ENCODE results near the gene CHD9.
"Not testable (repeated sequence)": the region's sequence is repeated elsewhere in the genome, so short reads cannot be mapped to it uniquely, and the experiment has no call there.

Gene CHD9

GRCh38 chr16:53047515-53047914 is 7.3 kb upstream of the CHD9 start:
- DNase-seq = not testable (repeated sequence)

- DNase-seq = no peak
Measured at GRCh38 chr16:53048139-53048915, 6.5 kb upstream of the CHD9 start.

GRCh38 chr16:53051255-53051654 is 3.5 kb upstream of the CHD9 start:
- DNase-seq = not testable (repeated sequence)

- DNase-seq = peak; percentile 23
Measured at GRCh38 chr16:53052519-53053501, 2.0 kb upstream of the CHD9 start, which contains the start of gene CHD9NB. TSS of gene CHD9NB (minus strand) at chr16:53052897. CDS start at chr16:53044158, 8,739 bp downstream.

- DNase-seq = no peak
Measured at GRCh38 chr16:53053967-53054669, 673 bp upstream of the CHD9 start.

GRCh38 chr16:53055541-53056391 is 975 bp downstream of the CHD9 start:
- peak; percentile 41 for DNase-seq

- DNase-seq = no peak
Measured at GRCh38 chr16:53056392-53056881, 1.6 kb downstream of the CHD9 start.

- no peak for DNase-seq
Measured at GRCh38 chr16:53057658-53058057, 2.9 kb downstream of the CHD9 start.

- DNase-seq = no peak
Measured at GRCh38 chr16:53058441-53058840, 3.6 kb downstream of the CHD9 start.

GRCh38 chr16:53058882-53059281 is 4.1 kb downstream of the CHD9 start:
- no peak for DNase-seq

- DNase-seq = no peak
Measured at GRCh38 chr16:53059672-53060071, 4.9 kb downstream of the CHD9 start.

- no peak for DNase-seq
Measured at GRCh38 chr16:53061256-53061655, 6.5 kb downstream of the CHD9 start.

GRCh38 chr16:53061701-53062159 is 6.9 kb downstream of the CHD9 start:
- DNase-seq = peak; percentile 66

GRCh38 chr16:53064081-53064578 is 9.3 kb downstream of the CHD9 start:
- DNase-seq = no peak

- no peak for DNase-seq
Measured at GRCh38 chr16:53065461-53066061, 10.8 kb downstream of the CHD9 start.

GRCh38 chr16:53067675-53068074 is 12.9 kb downstream of the CHD9 start:
- DNase-seq = no peak

GRCh38 chr16:53068423-53068833 is 13.6 kb downstream of the CHD9 start:
- no peak for DNase-seq

- no peak for DNase-seq
Measured at GRCh38 chr16:53069772-53070171, 15.0 kb downstream of the CHD9 start.

GRCh38 chr16:53071748-53072301 is 17.0 kb downstream of the CHD9 start:
- DNase-seq = no peak

GRCh38 chr16:53073022-53073421 is 18.2 kb downstream of the CHD9 start:
- no peak for DNase-seq

- not testable (repeated sequence) for DNase-seq
Measured at GRCh38 chr16:53074296-53074695, 19.5 kb downstream of the CHD9 start.
